SHP77 (cell line): ENCODE results near the gene PRKACA.
"Not testable (repeated sequence)": the region's sequence is repeated elsewhere in the genome, so short reads cannot be mapped to it uniquely, and the experiment has no call there.

Experiments used
- DNase-seq, 2 experiments: peaks; one replicate each; lab custom pipeline; 2025; lab: John Stamatoyannopoulos, UW

The PRKACA gene

DNA sequence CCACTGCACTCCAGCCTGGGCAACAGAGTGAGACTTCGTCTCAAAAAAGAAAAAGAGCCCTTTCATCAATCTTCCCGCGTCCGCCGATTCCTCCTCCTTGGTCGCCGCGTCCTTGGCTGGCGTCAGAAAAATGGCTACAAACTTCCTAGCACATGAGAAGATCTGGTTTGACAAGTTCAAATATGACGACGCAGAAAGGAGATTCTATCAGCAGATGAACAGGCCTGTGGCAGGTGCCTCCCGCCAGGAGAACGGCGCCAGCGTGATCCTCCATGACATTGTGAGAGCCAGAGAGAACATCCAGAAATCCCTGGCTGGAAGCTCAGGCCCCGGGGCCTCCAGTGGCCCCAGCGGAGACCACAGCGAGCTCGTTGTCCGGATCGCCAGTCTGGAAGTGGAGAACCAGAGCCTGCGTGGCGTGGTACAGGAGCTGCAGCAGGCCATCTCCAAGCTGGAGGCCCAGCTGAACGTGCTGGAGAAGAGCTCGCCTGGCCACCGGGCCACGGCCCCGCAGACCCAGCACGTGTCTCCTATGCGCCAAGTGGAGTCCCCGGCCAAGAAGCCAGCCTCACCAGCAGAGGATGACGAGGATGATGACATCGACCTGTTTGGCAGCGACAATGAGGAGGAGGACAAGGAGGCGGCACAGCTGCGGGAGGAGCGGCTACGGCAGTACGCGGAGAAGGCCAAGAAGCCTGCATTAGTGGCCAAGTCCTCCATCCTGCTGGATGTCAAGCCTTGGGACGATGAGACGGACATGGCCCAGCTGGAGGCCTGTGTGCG is 47.1 kb downstream of the PRKACA start:
- no peak for DNase-seq

DNA sequence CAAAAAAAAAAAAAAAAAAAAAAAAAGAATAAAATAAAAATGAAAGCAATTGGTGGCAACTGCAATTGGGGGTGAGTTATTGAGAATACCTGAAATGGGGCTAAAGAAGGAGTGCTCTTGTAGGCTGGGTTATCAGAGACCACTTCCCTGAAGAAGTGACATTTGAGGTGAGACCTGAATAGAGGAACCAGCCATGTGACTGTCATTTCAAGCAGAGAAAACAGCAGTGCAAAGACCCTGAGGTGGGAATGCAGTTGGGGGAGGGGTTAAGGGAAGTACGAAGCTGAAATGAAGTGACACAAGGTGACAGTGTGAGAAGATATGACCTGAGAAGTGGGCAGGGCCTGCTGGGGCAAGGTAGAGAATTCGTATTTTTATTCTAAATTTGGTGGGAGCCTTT is 51.4 kb downstream of the PRKACA start:
- no peak for DNase-seq

DNA sequence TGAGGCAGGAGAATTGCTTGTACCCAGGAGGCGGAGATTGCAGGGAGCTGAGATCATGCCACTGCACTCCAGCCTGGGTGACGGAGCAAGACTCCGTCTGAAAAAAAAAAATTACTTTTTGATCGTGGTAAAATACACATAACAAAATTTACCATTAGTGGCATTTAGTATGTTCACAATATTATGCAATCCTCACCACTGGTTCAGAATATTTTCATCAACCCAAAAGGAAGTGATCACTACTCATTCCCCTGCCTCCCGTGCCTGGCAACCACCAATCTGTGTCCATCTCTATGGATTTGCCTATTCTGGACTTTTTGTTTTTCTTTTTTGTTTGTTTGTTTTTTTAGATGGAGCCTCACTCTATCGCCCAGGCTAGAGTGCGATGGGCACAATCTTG is 54.5 kb downstream of the PRKACA start:
- DNase-seq = no peak

DNA sequence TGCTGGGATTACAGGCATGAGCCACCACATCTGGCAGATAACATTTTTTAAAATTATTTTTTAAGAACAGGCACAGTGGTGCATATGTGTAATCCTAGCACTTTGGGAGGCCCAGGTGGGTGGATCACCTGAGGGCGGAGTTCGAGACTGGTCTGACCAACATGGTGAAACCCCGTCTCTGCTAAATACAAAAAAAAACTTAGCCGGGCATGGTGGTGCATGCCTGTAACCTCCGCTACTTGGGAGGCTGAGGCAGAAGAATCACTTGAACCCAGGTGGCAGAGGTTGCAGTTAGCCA is 55.1 kb downstream of the PRKACA start:
- no peak for DNase-seq

DNA sequence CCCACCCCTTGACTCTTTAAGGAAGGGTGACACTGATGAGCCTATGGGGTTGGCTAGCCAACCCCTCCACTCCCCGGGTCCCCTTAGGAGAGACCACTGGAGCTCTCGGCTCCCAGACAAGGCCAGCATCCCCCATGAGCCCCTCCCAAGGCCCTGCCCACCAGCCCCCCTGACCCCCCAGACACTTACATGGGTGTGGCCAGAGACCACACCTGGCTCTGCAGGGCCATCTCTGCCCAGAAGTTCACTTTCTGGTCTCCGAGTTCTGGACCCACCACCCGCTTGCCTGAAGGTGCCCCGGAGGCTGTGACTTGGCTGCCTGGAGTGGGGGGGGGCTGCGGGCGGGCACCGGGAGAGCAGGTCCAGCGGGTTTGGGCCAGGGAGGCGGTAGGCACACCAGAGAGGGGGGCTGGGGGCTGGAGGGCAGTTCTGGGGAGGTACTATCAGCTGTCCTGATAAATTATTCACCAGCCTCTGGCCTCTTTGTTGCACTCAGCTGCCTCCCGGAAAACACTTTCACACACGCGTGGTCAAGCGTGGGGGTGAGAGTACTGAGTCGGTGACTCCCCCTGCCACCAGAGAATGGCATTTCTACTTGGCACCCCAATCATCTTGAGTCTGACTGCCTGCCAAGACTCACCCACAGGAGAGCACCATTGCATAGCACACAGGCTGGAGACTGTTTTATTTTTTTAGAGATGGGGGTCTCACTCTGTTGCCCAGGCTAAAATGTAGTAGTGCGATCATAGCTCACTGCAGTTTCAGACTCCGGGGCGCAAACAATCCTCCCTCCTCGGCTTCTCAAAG is 55.6 kb downstream of the PRKACA start, which contains the start of gene PALM3:
Gene PALM3 (minus strand): TSS at position 326 of the 807 bp plus-strand sequence. CDS start 96 bp downstream, at position 230.
- DNase-seq = no peak

DNA sequence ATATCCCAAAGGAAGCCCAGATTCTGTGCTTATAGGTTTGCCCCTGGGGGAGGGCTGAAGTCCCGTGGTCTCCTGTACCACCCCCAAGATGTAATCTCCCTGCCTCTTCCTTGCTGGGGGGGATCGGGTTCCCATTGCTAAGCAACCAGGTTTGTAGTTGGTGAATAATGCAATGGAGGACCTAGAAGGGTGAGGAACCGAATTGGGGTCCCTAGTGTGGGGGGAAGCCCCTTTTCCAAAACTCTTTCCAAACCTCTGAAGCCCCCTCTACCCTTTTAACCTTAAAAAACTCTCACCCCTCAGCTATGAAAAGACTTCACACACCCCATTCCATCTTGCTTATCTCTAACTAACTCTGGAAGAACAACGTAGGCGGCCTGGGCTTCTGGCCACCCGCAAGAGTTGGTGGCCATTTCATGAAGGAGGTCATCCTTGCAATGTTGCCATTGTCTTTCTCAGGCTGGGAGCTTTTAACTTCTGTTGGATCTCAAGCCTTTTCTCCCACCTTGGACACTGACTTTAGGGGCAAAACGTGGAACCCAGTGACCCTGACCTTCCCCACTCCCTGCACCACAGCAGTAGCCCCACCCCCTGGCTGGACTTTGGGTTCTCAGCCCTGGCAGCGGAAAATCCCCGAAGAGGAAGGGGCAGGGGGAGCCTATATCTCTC is 56.3 kb downstream of the PRKACA start:
- no peak for DNase-seq

DNA sequence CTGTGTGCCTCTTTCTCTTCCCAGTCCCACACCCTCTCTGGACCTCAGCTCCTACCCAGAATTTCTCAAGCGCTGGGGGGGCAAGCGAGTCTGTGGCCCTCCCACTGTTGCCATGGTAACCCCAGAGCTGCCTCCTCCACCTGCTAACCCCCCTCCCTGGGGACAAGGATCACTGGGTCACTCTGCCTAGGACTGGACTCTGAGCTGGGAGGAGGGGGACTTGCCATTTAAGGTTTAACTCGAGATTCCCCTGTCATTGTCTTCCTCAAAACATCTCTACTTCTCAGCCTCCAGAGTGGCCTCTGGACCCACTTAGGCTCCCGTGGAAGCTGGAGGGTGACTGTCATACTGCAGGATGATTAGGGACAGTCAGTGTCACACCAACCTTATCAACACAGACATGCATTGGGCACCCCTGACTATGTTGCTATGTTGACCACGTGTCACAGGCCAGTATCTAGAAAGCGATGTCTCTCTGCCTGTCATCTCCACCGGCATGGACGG is 57.9 kb downstream of the PRKACA start:
- DNase-seq = no peak

DNA sequence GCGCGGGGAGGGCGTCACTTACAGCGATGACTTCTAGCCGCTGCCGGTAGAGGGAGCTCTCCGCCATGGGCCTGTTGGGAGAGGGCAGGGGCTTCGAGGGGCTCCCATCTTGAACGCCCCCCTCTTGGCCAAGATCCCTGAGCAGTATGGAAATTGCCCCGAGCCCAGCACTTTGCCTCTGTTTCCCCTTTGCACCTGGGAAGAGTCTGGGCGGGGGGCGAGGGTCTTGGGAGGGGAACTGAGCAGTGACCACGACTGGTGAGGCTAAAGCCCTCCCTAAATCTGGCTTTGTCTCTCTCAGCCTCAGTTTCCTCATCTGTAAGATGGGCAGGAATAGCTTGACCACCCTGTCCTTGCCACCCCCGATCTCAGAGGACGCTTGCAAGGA is 58.5 kb downstream of the PRKACA start:
- DNase-seq = no peak

DNA sequence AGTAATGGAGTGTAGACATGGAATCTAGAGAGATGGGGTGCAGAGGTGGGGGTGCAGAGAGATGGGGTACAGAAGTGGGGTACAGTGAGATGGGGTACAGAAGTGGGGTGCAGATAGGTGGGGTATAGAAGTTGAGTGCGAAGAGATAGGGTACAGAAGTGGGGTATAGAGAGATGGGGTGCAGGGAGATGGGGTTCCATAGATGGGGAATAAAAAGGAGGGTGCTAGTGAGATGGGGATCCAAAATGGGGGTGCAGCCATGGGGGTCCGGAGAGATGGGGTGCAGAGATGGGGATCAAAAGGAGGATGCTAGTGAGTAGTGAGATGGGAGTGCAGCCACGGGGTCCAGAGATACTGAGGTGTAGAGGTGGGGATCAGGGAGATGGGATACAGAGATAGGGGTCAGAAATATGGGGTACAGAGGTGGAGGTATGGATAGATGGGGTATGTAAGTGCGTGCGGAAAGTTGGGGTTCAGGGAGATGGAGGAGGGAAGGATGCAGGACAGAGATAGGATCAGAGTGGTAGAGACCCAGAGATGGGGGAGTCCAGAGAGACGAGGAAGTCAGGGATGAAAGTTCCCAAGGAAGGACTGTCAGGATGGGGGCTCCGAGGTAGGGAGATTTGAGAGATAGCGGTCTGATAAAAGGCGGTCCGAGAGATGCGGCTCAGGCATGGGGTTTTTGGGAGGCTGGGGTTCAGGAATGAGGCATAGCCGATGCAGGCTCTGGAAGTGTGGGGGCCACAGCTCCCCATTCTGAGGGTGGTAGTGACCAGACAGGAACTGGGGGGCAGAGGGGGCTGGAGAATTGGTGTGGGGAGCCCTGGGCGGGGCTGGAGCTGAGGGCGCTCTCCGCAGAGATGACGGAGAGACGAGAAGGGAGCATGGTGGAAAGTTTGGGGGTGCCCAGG is 59.1 kb downstream of the PRKACA start:
- no peak for DNase-seq

DNA sequence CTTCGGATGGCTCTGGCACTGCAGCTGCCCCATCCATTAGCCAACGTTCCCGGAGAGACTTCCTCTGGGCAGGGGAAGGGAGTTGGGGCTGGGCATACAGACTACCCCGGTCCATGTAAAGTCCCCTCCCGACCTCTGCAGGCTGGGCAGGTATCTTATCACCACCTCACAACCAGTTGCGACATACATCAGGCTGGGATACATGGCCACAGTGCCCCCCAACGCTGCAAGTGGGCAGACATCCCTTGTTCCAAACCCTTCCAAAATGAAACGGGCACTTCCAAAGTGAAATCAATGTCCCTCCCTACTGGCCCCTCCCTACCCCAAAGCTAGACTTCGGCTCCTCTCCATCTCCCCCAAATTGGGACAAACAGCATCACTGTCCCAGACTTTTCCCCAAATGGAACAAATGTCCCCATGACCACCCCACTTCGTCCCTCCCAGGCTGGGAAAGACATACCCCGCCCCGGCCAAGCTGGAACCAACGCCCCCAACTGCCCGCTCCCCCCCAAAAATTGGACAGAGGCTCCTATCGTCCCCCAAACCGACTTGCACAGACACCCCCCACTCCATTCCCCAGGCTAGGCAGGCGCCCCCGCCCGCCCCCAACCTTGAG is 60.7 kb downstream of the PRKACA start:
- no peak for DNase-seq

DNA sequence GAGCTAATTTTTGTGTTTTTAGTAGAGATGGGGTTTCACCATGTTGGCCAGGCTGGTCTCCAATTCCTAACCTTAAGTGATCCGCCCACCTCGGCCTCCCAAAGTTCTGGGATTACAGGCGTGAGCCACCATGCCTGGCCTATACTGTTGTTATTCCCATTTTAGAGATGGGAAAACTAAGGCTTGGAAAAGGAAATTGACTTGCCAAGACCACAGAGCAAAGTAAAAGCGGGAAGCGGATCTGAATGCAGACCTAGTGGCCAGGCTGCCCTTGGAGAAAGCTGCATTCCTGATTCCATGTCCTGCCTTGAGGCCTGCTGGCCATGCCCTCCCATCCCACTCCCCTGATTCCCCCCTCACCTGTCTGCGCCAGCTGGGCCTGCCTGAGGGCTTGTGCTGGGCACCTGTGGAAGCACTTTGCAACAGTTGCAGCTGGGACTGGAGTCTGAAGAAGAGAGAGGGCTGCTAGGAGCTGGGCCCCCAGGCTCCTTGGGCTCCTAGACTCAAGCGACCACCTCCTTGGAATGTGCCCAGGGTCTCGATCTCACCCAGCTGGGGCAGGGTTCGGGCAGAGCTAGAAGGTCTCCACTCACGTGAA is 61.4 kb downstream of the PRKACA start:
- DNase-seq = no peak

DNA sequence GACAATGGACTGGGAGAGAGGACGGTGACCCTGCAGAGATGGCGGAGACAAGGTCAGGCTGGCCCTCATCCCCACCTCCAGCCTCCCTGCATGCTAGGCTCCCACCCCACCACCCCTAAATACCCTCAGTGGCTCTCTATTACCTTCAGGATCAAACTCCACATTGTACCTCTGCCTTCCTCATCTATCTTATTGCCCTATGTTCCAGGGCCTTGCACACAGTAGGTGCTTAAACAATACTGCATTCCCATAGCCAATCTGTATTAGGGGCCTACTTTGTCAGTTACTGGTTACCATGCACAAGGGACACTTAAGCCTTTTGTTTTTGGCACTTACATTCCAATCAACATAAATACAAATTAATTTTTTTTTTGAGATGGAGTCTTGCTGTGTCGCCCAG is 62.2 kb downstream of the PRKACA start:
- DNase-seq = no peak

DNA sequence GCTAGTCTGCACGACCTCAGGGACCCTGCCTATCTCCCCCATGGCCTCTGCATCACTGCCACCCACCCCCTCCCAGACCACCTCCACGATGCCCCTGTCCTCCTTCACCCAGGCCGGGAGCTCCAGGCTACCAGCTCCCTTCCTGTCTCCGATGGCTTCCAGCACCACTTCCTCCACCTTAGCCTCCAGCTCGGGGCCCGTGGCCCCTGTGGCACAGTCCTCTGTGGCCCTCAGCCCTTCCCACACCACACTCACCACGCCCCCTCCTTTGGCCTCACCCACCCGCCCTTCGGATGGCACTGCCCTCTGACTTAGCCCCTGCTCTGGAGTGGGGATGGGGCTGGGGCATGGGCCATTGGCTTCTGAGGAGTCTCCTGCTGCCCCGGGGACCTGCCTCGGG is 62.8 kb downstream of the PRKACA start:
- DNase-seq = no peak

DNA sequence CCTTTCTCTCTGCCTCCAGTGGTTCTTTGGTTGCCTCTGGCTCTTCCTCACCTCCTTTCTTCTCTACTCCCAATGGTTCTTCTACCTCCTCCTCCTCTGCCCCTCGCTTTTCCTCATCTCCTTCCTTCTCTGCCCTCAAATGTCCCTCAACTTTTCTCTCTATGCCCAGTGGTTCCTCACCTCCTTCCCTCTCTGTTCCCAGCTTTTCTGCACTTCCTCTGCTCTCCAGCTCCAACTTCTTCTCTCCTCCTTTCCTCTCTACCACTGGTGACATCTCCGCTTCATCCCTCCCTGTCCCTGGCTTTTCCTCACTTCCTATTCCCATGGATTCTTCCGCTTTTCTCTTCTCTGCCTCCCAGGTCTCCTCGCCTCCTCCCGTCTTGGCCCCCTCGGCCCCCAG is 63.5 kb downstream of the PRKACA start:
- DNase-seq = no peak

DNA sequence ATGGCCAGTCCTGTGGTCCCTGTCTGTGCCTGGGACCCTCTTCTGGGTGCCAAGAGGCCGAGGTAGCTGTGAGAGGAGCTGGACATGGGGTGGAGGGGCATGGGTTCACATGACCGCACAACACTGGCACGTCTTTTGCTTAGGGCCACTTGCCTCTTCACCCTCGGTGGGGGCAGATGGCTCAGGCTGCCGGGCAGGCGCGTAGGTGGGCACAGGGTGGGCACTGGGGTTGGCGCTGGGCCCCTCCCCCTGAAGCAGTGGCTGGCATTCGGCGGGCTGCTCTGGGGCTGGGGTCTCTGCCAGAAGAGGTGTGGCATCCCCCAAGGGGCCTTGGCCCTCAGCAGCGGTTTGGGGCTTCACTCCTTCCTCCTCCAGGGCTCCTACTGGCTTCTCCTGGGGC is 64.1 kb downstream of the PRKACA start:
- no peak for DNase-seq

DNA sequence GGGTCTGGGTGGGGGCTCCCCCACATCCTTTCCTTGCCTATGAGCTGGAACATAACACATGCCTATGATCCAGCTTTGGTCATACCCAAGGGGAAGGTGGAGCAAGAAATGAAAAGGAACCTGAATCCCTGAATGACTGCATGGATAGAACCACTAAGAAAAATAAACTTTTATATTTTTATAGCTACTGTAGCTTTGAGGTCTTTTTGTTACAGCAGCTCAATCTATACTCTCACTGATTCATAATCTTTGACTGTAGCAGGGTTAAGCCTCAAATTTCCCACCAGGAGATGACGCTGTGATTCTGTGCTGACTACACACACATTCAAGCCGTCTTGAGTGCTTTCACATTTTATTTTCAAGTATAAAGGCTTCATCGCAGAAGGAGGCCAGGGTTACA is 64.5 kb downstream of the PRKACA start:
- DNase-seq = no peak

DNA sequence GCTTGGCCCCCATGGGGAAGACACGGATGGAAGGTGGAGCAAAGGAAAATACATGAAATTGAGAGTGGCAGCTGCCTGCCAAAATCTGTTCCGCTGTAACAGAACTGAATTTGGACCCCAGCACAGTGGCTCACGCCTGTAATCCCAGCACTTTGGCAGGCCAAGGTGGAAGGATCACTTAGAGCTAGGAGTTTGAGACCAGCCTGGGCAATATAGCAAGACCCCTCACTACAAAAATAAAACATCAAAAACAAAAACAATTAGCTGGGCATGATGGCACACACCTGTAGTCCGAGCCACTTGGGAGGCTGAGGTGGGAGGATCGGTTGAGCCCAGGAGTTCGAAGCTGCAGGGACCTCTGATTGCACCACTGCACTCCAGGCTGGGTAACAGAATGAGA is 65.1 kb downstream of the PRKACA start:
- DNase-seq = no peak

DNA sequence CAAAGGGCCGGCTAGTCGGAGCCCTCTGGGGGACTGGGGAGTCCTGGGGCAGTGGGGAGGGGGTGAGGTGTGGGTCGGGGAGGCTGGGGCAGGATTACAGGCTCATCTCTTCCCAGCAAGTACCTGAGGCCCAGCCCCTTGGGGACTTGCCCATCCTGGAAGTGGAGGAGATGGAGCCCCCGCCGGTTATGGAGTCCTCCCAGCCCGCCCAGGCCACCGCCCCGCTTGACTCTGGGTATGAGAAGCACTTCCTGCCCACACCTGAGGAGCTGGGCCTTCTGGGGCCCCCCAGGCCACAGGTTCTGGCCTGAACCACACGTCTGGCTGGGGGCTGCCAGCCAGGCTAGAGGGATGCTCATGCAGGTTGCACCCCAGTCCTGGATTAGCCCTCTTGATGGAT is 65.6 kb downstream of the PRKACA start:
- DNase-seq = no peak

DNA sequence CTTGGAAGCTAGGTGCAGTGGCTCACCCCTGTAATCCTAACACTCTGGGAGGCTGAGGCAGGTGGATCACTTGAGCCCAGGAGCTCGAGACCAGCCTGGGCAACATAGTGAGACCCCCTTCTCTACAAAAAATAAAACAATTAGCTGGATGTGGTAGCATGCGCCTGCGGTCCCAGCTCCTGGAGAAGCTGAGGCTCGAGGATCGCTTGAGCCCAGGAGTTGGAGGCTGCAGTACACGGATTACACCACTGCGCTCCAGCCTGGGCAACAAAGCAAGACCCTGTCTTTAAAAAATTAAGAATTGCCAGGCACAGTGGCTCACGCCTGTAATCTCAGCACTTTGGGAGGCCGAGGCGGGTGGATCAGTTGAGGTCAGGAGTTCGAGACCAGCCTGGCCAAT is 66.6 kb downstream of the PRKACA start:
- not testable (repeated sequence) for DNase-seq

DNA sequence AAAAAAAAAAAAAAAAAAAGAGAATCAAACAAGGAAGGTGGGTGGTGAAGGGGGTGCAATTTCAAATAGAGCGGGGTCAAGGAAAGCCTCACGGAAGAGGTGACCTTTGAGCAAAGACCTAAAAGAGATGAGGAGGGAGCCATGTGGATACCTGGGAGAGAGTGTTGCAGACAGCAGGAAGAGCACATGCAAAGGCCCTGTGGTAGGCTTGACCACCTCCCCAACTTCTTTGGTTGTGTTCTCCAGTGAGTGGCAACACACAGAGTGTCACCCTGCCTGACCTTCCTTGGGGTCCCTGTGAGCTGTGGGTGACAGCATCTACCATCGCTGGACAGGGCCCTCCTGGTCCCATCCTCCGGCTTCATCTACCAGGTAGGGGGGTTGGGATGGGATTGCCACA is 67.0 kb downstream of the PRKACA start:
- DNase-seq = no peak
